ENCODE measurements around the gene PLD6. TPM values are rescaled to one million over a fixed set of nuclear protein-coding genes. Genes with fewer than 3 reads are reported as not detected.

Gene PLD6
- total RNA-seq, 1 experiment from 2014 or later = 4.2 TPM

DNA sequence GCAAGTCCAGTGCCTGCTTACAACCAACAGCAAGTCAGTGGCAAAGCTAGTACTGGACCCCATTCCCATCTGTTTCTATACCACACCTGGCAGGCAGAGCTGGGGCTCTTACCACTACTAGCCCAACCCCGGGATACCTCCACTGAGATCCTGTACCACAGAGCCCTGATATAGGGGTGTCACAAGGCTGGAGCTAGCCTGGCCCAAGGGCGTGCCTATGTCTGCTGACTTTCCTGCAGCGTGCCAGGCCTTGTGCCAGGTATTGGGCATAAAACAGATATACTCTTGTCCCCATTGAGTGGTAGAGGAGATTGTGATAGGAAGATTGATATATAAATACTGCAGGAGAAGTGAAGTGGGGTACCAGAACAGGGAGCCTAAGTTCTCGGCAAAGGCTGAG is 44.4 kb downstream of the PLD6 start:
- ATAC-seq (no peak), DNase-seq (ENCODE audit: low read depth, low spot score) (no peak)
- in situ Hi-C loops (cut with HindIII; ENCODE audit: low pct_unique_long_range_greater_than_20kb, low sequenced_read_pairs) = no loop called here
- TF ChIP-seq POLR2AphosphoS5 (IDR thresholded peaks at IDR 0.05; ENCODE audit: low read depth, low read length) = no peak
- TF ChIP-seq, protein P1, sequence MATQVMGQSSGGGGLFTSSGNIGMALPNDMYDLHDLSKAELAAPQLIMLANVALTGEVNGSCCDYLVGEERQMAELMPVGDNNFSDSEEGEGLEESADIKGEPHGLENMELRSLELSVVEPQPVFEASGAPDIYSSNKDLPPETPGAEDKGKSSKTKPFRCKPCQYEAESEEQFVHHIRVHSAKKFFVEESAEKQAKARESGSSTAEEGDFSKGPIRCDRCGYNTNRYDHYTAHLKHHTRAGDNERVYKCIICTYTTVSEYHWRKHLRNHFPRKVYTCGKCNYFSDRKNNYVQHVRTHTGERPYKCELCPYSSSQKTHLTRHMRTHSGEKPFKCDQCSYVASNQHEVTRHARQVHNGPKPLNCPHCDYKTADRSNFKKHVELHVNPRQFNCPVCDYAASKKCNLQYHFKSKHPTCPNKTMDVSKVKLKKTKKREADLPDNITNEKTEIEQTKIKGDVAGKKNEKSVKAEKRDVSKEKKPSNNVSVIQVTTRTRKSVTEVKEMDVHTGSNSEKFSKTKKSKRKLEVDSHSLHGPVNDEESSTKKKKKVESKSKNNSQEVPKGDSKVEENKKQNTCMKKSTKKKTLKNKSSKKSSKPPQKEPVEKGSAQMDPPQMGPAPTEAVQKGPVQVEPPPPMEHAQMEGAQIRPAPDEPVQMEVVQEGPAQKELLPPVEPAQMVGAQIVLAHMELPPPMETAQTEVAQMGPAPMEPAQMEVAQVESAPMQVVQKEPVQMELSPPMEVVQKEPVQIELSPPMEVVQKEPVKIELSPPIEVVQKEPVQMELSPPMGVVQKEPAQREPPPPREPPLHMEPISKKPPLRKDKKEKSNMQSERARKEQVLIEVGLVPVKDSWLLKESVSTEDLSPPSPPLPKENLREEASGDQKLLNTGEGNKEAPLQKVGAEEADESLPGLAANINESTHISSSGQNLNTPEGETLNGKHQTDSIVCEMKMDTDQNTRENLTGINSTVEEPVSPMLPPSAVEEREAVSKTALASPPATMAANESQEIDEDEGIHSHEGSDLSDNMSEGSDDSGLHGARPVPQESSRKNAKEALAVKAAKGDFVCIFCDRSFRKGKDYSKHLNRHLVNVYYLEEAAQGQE (IDR thresholded peaks at IDR 0.05; ENCODE audit: insufficient read depth in 1 of 2, low read depth in 2 of 2, low read length in 1 of 2) = no peak
- no peak for TF ChIP-seq SIN3A (IDR thresholded peaks at IDR 0.05; ENCODE audit: borderline replicate concordance, insufficient read depth, low read depth, low read length)
- no peak for TF ChIP-seq CTCF (IDR thresholded peaks at IDR 0.05)
- TF ChIP-seq TCF7L2 (IDR thresholded peaks at IDR 0.05; ENCODE audit: low read depth, low read length) = no peak
- no TSS peak for BruUV-seq (replicated peaks)
- peaks cover 8% of the 10 kb centered on the region; the same call in 1 of the 2 replicates for H3K36me3 ChIP-seq (ENCODE audit: control insufficient read depth, insufficient read depth, low read length)
- POLR2A ChIA-PET = no interaction called here
- CTCF ChIA-PET = no interaction called here
- H3K9me3 ChIP-seq (ENCODE audit: control insufficient read depth, insufficient read depth, low read depth, low read length) = no peaks in the 10 kb centered on the region
- H3K27me3 ChIP-seq (ENCODE audit: control insufficient read depth, insufficient read depth, low read length) = no peaks in the 10 kb centered on the region
- intact Hi-C loops (cut with micrococcal nuclease; ENCODE audit: unreplicated experiment) = no loop called here
- H3K27ac ChIP-seq (ENCODE audit: low read length) = no peak overlapping the region
- no peak overlapping the region for H3K4me3 ChIP-seq (ENCODE audit: low read depth in 2 of 2, low read length in 2 of 2)
- no peaks in the 10 kb centered on the region for H3K4me1 ChIP-seq (ENCODE audit: control insufficient read depth, insufficient read depth, low read length)

DNA sequence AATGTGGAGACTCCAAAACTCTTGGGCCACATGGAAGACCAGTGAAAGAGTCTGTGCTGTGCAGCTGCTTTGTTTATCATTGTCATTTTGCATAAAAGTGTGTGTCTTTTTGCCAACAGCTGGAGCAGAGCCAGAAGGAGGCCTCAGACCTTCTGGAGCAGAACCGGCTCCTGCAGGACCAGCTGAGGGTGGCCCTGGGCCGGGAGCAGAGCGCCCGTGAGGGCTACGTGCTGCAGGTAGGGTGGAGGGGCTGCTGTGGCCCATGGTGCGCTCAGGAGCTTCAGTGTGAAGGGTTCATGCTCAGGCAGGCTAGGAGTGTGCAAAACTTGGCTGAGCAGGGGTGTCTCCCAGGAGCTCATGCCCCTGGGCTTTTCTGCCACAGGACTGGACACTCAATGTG is 45.0 kb downstream of the PLD6 start:
- CTCF ChIA-PET = no interaction called here
- H3K4me1 ChIP-seq (ENCODE audit: control insufficient read depth, insufficient read depth, low read length) = no peaks in the 10 kb centered on the region
- intact Hi-C loops (cut with micrococcal nuclease; ENCODE audit: unreplicated experiment) (no loop called here), in situ Hi-C loops (cut with HindIII; ENCODE audit: low pct_unique_long_range_greater_than_20kb, low sequenced_read_pairs) (no loop called here)
- no peaks in the 10 kb centered on the region for H3K9me3 ChIP-seq (ENCODE audit: control insufficient read depth, insufficient read depth, low read depth, low read length)
- no peak overlapping the region for H3K4me3 ChIP-seq (ENCODE audit: low read depth in 2 of 2, low read length in 2 of 2)
- peaks cover 8% of the 10 kb centered on the region; the same call in 1 of the 2 replicates for H3K36me3 ChIP-seq (ENCODE audit: control insufficient read depth, insufficient read depth, low read length)
- H3K27me3 ChIP-seq (ENCODE audit: control insufficient read depth, insufficient read depth, low read length) = no peaks in the 10 kb centered on the region
- DNase-seq (ENCODE audit: low read depth, low spot score) = no peak
- BruUV-seq (replicated peaks) = no TSS peak
- TF ChIP-seq TCF7L2 (IDR thresholded peaks at IDR 0.05; ENCODE audit: low read depth, low read length) (no peak), POLR2AphosphoS5 (IDR thresholded peaks at IDR 0.05; ENCODE audit: low read depth, low read length) (no peak), SIN3A (IDR thresholded peaks at IDR 0.05; ENCODE audit: borderline replicate concordance, insufficient read depth, low read depth, low read length) (no peak), CTCF (IDR thresholded peaks at IDR 0.05) (no peak)
- TF ChIP-seq, protein P1 (IDR thresholded peaks at IDR 0.05; ENCODE audit: insufficient read depth in 1 of 2, low read depth in 2 of 2, low read length in 1 of 2) = no peak
- POLR2A ChIA-PET = no interaction called here
- H3K27ac ChIP-seq (ENCODE audit: low read length) = no peak overlapping the region
- no peak for ATAC-seq
